SH-SY5Y (cell line): Measurements from ENCODE around the gene SMYD3.

Source experiments
- GATA2 ChIP-seq: IDR thresholded peaks from 2 replicates; pipeline ENCODE4 v1.6.1; 2011; ENCODE audit warnings: mild to moderate bottlenecking, low read depth, low read length
- GATA3 ChIP-seq: IDR thresholded peaks from 2 replicates; pipeline ENCODE4 v1.6.1; 2011; ENCODE audit warnings: low read depth, mild to moderate bottlenecking, low read length, moderate library complexity

GRCh38 chr1:246488674-246489073 is 18.4 kb downstream of the SMYD3 start:
- no peak for TF ChIP-seq GATA2
- no peak for TF ChIP-seq GATA3
